Naive B cell (primary cell): ENCODE measurements around the gene RSPRY1. TPM values are rescaled to one million over a fixed set of nuclear protein-coding genes. Genes with fewer than 3 reads are reported as not detected.
"Not testable (repeated sequence)": the region's sequence is repeated elsewhere in the genome, so short reads cannot be mapped to it uniquely, and the experiment has no call there.

ENCODE experiments used
- ATAC-seq, 2 donors: fragments of 150-1000 bp; cut with Tn5 transposase; 2 replicates each; pipeline ENCODE4 v1.10.0; 2021; ENCODE audit warnings: low read depth in 2 of 2, mild to moderate bottlenecking in 2 of 2, moderate library complexity in 2 of 2
- DNase-seq: peaks from one replicate; pipeline ENCODE4 v3.0.0; 2022
- H3K27ac Mint-ChIP-seq, 6 donors: one replicate each; pipeline ENCODE4 v1.8.0; 2020 to 2022; ENCODE audit warnings: mild to moderate bottlenecking in 6 of 6, mixed read lengths in 6 of 6, moderate library complexity in 5 of 6, inconsistent platforms in 2 of 6
- H3K27me3 Mint-ChIP-seq, 3 donors: one replicate each; pipeline ENCODE4 v1.8.0; 2021 to 2022; ENCODE audit warnings: mixed read lengths in 3 of 3, mild to moderate bottlenecking in 1 of 3
- H3K36me3 Mint-ChIP-seq, 2 donors: one replicate each; pipeline ENCODE4 v1.8.0; 2020 to 2022; ENCODE audit warnings: mixed read lengths in 2 of 2, inconsistent platforms in 1 of 2, mild to moderate bottlenecking in 1 of 2
- H3K4me1 Mint-ChIP-seq, 3 donors: one replicate each; pipeline ENCODE4 v1.8.0; 2020 to 2022; ENCODE audit warnings: mixed read lengths in 3 of 3, inconsistent platforms in 1 of 3, mild to moderate bottlenecking in 1 of 3, moderate library complexity in 1 of 3
- H3K4me3 Mint-ChIP-seq, 8 donors: one replicate each; pipeline ENCODE4 v1.8.0; 2020 to 2022; ENCODE audit warnings: mild to moderate bottlenecking in 8 of 8, mixed read lengths in 8 of 8, moderate library complexity in 8 of 8, inconsistent platforms in 2 of 8
- H3K9me3 Mint-ChIP-seq, 7 donors: one replicate each; pipeline ENCODE4 v1.8.0; 2020 to 2022; ENCODE audit warnings: mixed read lengths in 7 of 7, mild to moderate bottlenecking in 5 of 7, inconsistent platforms in 2 of 7, moderate library complexity in 1 of 7
- polyA plus RNA-seq, 6 donors: library from polyadenylated mRNA; unstranded; fragments of 300-500 nt; fragmentation: Illumina TruSeq; gene quantifications; one replicate each; pipeline ENCODE4 v1.2.3, GENCODE V29; 2021; ENCODE audit warnings: low read depth in 6 of 6

Gene RSPRY1
- polyA plus RNA-seq, 6 donors from 2014 or later: 26.7 to 42.7 (median 33.5) TPM

DNA sequence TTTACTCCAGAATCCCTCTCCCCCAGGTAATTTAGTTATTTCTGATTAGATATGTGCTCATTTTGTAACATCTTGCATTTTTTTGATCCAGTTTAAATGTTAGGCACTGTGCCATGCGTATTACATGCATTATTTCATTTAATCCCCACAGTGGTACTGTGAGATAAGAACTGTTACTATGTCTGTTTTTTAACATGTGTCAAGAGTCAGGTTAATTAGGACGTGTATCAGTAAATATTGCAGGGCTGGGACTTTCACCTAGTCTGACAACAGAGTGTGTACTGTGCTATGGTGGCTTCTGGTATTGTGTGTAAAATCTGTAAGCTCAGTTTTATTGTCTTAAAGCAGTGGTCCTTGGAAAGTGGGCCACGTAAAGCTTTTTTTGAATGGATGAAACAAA, 10.6 kb downstream of the RSPRY1 start:
- ATAC-seq (no peak), DNase-seq (no peak)
- H3K9me3 Mint-ChIP-seq: no peaks in the 10 kb centered on the region
- peaks cover 7 to 25% (median 10%) of the 10 kb centered on the region in 3 donors for H3K4me1 Mint-ChIP-seq
- H3K4me3 Mint-ChIP-seq: no peak overlapping the region
- no peaks in the 10 kb centered on the region for H3K27me3 Mint-ChIP-seq
- H3K36me3 Mint-ChIP-seq: no peaks in the 10 kb centered on the region
- peak overlapping the region in 1 of 6 donors; percentile 30 for H3K27ac Mint-ChIP-seq

DNA sequence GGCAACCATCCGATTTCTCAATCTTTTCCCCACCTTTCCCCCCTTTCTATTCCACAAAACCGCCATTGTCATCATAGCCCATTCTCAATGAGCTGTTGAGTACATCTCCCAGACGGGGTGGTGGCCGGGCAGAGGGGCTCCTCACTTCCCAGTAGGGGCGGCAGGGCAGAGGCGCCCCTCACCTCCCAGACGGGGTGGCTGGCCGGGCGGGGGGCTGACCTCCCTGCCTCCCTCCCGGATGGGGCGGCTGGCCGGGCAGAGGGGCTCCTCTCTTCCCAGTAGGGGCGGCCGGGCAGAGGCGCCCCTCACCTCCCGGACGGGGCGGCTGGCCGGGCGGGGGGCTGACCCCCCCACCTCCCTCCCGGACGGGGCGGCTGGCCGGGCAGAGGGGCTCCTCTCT, 14.2 kb downstream of the RSPRY1 start:
- not testable (repeated sequence) for H3K27ac Mint-ChIP-seq, ATAC-seq, H3K4me3 Mint-ChIP-seq, DNase-seq, H3K27me3 Mint-ChIP-seq, H3K36me3 Mint-ChIP-seq, H3K9me3 Mint-ChIP-seq
- H3K4me1 Mint-ChIP-seq: peaks cover 4 to 10% (median 5%) of the 10 kb centered on the region in 3 donors

DNA sequence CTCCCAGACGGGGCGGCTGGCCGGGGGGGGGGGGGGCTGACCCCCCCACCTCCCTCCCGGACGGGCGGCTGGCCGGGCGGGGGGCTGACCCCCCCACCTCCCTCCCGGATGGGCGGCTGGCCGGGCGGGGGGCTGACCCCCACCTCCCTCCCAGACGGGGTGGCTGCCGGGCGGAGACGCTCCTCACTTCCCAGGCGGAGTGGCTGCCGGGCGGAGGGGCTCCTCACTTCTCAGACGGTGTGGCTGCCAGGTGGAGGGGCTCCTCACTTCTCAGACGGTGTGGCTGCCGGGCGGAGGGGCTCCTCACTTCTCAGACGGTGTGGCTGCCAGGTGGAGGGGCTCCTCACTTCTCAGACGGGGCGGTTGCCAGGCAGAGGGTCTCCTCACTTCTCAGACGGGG, 14.8 kb downstream of the RSPRY1 start:
- not testable (repeated sequence) for ATAC-seq, H3K9me3 Mint-ChIP-seq, H3K36me3 Mint-ChIP-seq, DNase-seq, H3K27ac Mint-ChIP-seq, H3K4me3 Mint-ChIP-seq, H3K27me3 Mint-ChIP-seq
- H3K4me1 Mint-ChIP-seq: peaks cover 4 to 10% (median 5%) of the 10 kb centered on the region in 3 donors

DNA sequence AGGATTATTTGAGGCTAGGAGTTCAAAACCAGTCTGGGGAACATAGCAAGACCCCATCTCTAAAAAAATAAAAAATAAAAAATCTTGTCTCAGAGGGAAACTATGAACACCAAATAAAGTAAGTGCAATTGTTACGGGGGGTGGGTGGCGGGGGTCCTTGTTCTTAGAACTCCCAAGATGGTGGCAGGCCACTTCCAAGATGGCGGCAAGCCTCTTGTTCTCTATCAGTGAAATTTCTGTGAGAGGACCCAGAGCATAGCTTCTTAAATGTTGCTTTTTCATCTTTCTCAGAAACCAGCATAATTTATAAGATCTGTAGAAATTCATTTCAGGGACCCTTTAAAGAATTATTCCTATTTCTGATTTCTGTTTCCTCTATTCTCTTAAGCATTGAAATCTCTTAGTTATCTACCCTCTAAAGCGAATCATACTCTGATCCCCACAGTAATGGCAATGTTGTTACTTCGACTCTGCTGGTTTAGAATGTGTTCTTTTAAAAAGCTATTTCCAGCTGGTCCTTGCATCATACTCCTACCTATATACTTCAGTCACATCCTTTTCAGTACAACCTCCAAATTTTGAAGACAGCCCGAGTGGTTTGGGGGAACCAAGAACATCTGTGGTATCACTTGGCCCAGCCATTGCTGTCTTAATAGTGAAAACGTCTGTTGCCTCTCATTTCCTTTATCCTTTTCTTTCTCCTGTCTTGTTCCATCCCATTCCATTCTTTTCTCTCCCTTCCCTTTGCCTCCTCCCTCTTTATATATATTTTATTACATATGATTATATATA, 16.2 kb downstream of the RSPRY1 start:
- no peaks in the 10 kb centered on the region for H3K9me3 Mint-ChIP-seq
- H3K27me3 Mint-ChIP-seq: no peaks in the 10 kb centered on the region
- no peak overlapping the region for H3K4me3 Mint-ChIP-seq
- peaks cover 2 to 10% (median 5%) of the 10 kb centered on the region in 3 donors for H3K4me1 Mint-ChIP-seq
- DNase-seq: no peak
- no peaks in the 10 kb centered on the region for H3K36me3 Mint-ChIP-seq
- ATAC-seq: no peak
- no peak overlapping the region for H3K27ac Mint-ChIP-seq

DNA sequence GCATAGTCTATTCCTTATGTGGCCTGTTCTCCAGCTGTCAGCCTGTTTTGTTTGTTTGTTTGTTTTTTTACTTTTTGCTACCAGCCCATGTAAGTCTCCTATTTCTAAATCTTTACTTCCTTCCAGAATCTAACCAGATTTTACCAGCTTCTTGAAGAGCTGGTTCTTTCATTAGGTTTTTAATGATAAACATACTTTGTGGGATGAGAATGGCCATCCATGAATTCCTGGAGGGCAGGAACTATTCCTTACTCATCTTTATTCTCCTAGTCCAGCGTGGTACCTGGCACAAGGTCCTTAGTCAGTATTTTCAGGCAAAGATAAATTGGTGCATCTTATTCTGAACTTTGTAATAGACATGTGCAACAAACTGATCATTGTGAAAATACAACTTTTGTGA, 17.3 kb downstream of the RSPRY1 start:
- peaks cover 6 to 8% of the 10 kb centered on the region in 2 donors for H3K36me3 Mint-ChIP-seq
- peak overlapping the region in 2 of 6 donors; percentile 1 to 35 for H3K27ac Mint-ChIP-seq
- peaks cover 2 to 8% (median 5%) of the 10 kb centered on the region in 3 donors for H3K4me1 Mint-ChIP-seq
- no peak for DNase-seq
- no peaks in the 10 kb centered on the region for H3K9me3 Mint-ChIP-seq
- no peak overlapping the region for H3K4me3 Mint-ChIP-seq
- ATAC-seq: no peak
- no peaks in the 10 kb centered on the region for H3K27me3 Mint-ChIP-seq

DNA sequence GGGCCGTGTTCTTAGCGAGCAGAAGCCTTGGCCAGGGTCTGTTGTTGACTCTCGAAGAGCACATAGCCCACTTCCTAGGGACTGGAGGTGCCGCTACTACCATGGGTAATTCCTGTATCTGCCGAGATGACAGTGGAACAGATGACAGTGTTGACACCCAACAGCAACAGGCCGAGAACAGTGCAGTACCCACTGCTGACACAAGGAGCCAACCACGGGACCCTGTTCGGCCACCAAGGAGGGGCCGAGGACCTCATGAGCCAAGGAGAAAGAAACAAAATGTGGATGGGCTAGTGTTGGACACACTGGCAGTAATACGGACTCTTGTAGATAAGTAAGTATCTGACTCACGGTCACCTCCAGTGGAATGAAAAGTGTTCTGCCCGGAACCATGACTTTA, 18.5 kb downstream of the RSPRY1 start:
- no peak overlapping the region for H3K27ac Mint-ChIP-seq
- ATAC-seq (no peak), DNase-seq (no peak)
- H3K36me3 Mint-ChIP-seq: peaks cover 6 to 8% of the 10 kb centered on the region in 2 donors
- H3K4me3 Mint-ChIP-seq: no peak overlapping the region
- peaks cover 0 to 5% (median 2%) of the 10 kb centered on the region in 3 donors for H3K4me1 Mint-ChIP-seq
- no peaks in the 10 kb centered on the region for H3K27me3 Mint-ChIP-seq
- no peaks in the 10 kb centered on the region for H3K9me3 Mint-ChIP-seq

DNA sequence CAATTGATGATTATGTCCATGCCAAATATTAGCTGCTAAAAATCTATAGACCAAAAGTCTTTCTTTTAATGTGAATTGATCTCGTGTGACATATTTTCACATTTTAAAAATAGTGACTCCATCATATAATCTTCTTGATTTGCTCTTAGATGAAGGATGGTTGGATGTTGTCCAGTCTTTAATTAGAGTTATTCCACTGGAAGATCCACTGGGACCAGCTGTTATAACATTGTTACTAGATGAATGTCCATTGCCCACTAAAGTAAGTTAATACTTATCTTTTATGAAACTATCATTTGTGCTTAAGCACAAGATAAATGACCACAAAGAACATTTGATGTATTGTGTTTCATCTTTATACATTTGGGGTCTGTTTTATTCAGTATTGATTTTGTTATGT, 22.8 kb downstream of the RSPRY1 start:
- DNase-seq: no peak
- ATAC-seq: no peak
- Mint-ChIP-seq H3K9me3 (no peaks in the 10 kb centered on the region), H3K27ac (no peak overlapping the region), H3K4me3 (no peak overlapping the region), H3K4me1 (no peaks in the 10 kb centered on the region), H3K27me3 (no peaks in the 10 kb centered on the region), H3K36me3 (peaks cover 16 to 24% of the 10 kb centered on the region in 2 donors)

DNA sequence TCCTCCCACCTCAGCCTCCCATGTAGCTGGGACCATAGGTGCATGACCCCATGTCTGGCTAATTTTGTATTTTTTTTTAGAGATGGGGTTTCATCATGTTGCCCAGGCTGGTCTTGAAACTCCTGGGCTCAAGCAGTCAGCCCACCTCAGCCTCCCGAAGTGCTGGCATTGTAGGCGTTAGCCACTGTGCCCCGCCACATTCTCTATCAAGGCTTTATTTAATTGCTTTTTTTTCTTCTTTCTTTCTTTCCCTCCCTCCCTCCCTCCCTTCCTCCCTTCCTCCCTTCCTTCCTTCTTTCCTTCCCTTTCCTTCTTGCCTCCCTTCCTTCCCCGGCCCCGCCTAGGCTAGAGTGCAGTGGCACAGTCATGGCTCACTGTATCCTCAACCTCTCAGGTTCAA, 23.7 kb downstream of the RSPRY1 start:
- H3K36me3 Mint-ChIP-seq: peaks cover 25 to 31% of the 10 kb centered on the region in 2 donors
- no peaks in the 10 kb centered on the region for H3K27me3 Mint-ChIP-seq
- ATAC-seq: no peak
- no peak overlapping the region for H3K4me3 Mint-ChIP-seq
- H3K9me3 Mint-ChIP-seq: no peaks in the 10 kb centered on the region
- no peak overlapping the region for H3K27ac Mint-ChIP-seq
- DNase-seq: no peak
- no peaks in the 10 kb centered on the region for H3K4me1 Mint-ChIP-seq

DNA sequence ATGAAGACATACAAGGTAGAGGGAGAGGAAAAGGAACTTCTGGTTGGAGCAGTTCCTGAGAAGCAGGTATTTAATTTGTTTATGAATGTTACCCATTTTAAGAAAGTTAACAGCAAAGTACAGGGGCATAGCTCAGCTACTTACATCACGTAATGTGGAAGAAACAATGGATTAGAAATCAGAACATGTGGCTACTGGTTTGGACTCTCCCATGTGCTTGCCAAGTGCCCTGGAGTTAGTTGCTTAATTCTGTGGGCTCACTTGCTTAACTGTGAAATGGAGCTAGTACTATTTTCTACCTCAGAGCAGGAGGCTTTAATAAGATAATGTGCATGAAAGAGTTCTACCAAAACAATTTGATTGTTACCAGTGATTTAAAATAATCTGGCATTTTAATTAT, 27.3 kb downstream of the RSPRY1 start:
- H3K4me3 Mint-ChIP-seq: no peak overlapping the region
- ATAC-seq: no peak
- H3K9me3 Mint-ChIP-seq: peaks cover 8 to 29% (median 17%) of the 10 kb centered on the region in 7 donors
- no peak for DNase-seq
- H3K4me1 Mint-ChIP-seq: no peaks in the 10 kb centered on the region
- no peak overlapping the region for H3K27ac Mint-ChIP-seq
- H3K27me3 Mint-ChIP-seq: no peaks in the 10 kb centered on the region
- H3K36me3 Mint-ChIP-seq: peaks cover 50 to 60% of the 10 kb centered on the region in 2 donors

DNA sequence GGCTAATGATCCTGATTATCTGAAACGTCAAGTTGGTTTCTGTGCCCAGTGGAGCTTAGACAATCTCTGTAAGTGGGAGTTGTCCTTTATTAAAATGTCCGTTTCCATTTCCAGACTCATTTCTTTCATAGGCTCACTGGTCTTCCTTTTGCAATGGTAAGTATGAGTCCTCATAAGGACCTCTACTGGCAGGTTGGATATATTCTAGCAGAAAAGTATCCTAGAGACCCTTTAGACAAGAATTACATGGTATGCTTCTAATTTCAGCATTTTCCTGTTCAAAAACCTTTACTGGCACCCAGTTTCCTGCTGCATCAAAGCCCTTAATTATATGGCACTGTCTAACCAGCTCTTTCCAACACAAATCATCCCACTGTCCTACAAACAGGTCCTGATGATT, 30.8 kb downstream of the RSPRY1 start:
- no peak for ATAC-seq
- H3K4me1 Mint-ChIP-seq: no peaks in the 10 kb centered on the region
- H3K27me3 Mint-ChIP-seq: no peaks in the 10 kb centered on the region

DNA sequence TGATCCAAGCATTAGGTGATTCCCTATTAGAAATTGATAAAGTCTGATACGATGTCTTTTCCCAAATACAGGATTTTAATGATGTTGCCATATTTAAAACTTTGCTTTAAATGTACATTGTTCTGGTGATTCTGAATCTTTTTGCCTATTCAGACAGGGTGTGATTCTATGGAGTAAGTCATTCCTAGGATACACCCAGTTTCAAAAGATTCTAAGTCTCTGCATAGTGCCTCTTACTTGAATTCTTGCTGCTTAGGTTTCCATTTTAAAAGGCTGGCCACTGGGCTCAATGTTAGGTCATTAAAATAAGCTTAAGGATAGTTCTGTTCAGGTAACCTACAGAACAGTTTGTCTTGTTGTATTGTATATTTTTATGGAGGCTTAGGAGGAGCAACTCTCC, 36.9 kb downstream of the RSPRY1 start:
- DNase-seq: no peak
- no peaks in the 10 kb centered on the region for H3K4me1 Mint-ChIP-seq
- H3K36me3 Mint-ChIP-seq: peaks cover 29 to 36% of the 10 kb centered on the region in 2 donors
- no peak overlapping the region for H3K4me3 Mint-ChIP-seq
- peaks cover 0 to 12% (median 8%) of the 10 kb centered on the region in 7 donors for H3K9me3 Mint-ChIP-seq
- ATAC-seq: no peak
- no peak overlapping the region for H3K27ac Mint-ChIP-seq
- no peaks in the 10 kb centered on the region for H3K27me3 Mint-ChIP-seq

More for the DNA sequence above, 30.8 kb downstream of the RSPRY1 start:
- DNase-seq: no peak
- H3K27ac Mint-ChIP-seq: no peak overlapping the region
- peaks cover 8 to 33% (median 23%) of the 10 kb centered on the region in 7 donors for H3K9me3 Mint-ChIP-seq
- H3K4me3 Mint-ChIP-seq: peak overlapping the region in 1 of 8 donors; percentile 6
- peaks cover 72 to 78% of the 10 kb centered on the region in 2 donors for H3K36me3 Mint-ChIP-seq

DNA sequence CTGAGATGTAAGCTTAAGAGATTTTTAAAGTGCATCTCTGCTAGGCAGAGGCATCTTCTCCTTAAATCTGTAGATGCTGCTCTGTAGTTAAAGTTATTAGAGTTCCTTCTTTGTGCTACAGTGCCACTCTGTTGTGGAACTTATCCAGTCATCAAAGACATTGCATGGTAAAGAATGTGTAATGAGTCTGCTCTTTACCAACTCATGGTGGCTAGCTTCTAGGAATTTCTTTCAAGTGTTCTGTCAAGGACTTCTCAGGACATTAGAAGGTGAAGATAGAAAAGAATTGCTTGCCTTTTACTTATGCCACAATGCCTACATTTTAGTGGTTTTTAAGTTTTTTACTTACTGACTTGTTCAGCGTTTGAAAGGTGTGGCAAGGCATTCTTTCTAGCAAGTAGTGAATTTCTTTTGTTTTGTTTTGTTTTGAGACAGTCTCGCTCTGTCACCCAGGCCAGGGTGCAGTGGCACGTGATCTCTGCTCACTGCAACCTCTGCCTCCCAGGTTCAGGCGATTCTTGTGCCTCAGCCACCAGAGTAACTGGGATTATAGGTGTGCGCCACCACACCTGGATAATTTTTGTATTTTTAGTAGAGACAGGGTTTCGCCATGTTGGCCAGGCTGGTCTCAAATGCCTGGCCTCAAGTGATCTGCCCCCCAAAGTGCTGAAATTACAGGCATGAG, 38.7 kb downstream of the RSPRY1 start:
- H3K36me3 Mint-ChIP-seq: peaks cover 12 to 22% of the 10 kb centered on the region in 2 donors
- H3K4me3 Mint-ChIP-seq: peak overlapping the region in 1 of 8 donors; percentile 44
- ATAC-seq: no peak

DNA sequence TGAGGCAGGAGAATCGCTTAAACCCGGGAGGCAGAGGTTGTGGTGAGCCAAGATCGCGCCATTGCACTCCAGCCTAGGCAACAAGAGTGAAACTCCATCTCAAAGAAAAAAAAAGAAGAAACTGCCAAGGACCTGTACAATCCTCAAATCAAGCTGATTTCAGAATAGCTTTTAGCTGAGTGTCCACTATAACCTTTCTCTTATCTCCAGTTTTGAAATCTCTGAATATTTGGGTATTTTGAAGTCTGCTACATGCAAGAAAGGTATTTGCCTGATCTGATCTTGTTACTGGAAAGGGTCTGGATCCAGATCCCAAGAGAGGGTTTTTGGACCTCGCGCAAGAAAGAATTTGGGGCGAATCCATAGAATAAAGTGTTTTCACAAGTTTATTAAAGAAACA, 39.8 kb downstream of the RSPRY1 start:
- Mint-ChIP-seq H3K9me3 (no peaks in the 10 kb centered on the region), H3K27me3 (no peaks in the 10 kb centered on the region), H3K36me3 (peaks cover 0 to 26% of the 10 kb centered on the region in 2 donors), H3K4me3 (no peak overlapping the region), H3K27ac (peak overlapping the region in 2 of 6 donors; percentile 38 to 63), H3K4me1 (no peaks in the 10 kb centered on the region)
- ATAC-seq (no peak), DNase-seq (no peak)

More for the DNA sequence above, 38.7 kb downstream of the RSPRY1 start:
- Mint-ChIP-seq H3K4me1 (no peaks in the 10 kb centered on the region), H3K27ac (no peak overlapping the region), H3K27me3 (no peaks in the 10 kb centered on the region), H3K9me3 (peaks cover 0 to 2% (median 0%) of the 10 kb centered on the region in 7 donors)
- DNase-seq: no peak
